HEK293T (cell line): ENCODE results near the gene ACAN.

ENCODE experiments used
- CTCF ChIA-PET: fragments of 350-600 bp; formaldehyde crosslinking; extraction: SDS; loops from one replicate; lab custom pipeline; 2021; ENCODE audit warnings: antibody characterized with exemption, inconsistent platforms; lab: Yijun Ruan, JAX
- POLR2A ChIA-PET: fragments of 350-600 bp; formaldehyde crosslinking; extraction: SDS; loops from one replicate; lab custom pipeline; 2020; ENCODE audit warnings: antibody characterized with exemption, inconsistent platforms; lab: Yijun Ruan, JAX
- DNase-seq: peaks from one replicate; pipeline ENCODE4 v3.0.0; 2012; ENCODE audit warnings: mixed read lengths; ENCODE audit errors: extremely low spot score
- ARNT ChIP-seq: fragments of 450-650 bp; IDR thresholded peaks from 2 replicates; pipeline ENCODE4 v1.6.1; 2017; ENCODE audit warnings: mild to moderate bottlenecking
- BHLHE40 ChIP-seq: fragments of 450-650 bp; IDR thresholded peaks from 2 replicates; pipeline ENCODE4 v1.6.1; 2016; ENCODE audit warnings: mild to moderate bottlenecking, moderate library complexity, borderline replicate concordance
- CTBP1 ChIP-seq: fragments of 450-650 bp; IDR thresholded peaks from 2 replicates; pipeline ENCODE4 v1.6.1; 2016; ENCODE audit warnings: borderline replicate concordance
- ELF4 ChIP-seq: fragments of 450-650 bp; IDR thresholded peaks from 2 replicates; pipeline ENCODE4 v1.6.1; 2017; ENCODE audit warnings: antibody characterized with exemption
- FOXA1 ChIP-seq: fragments of 450-650 bp; IDR thresholded peaks from 2 replicates; pipeline ENCODE4 v1.6.1; 2016; ENCODE audit warnings: mild to moderate bottlenecking
- FOXK2 ChIP-seq: fragments of 450-650 bp; IDR thresholded peaks from 2 replicates; pipeline ENCODE4 v1.6.1; 2016; ENCODE audit warnings: mild to moderate bottlenecking
- FOXM1 ChIP-seq: fragments of 450-650 bp; IDR thresholded peaks from 2 replicates; pipeline ENCODE4 v1.6.1; 2017; ENCODE audit warnings: mild to moderate bottlenecking, borderline replicate concordance
- HDGF ChIP-seq: fragments of 450-650 bp; IDR thresholded peaks from 2 replicates; pipeline ENCODE4 v1.6.1; 2017; ENCODE audit warnings: antibody characterized with exemption, borderline replicate concordance
- L3MBTL2 ChIP-seq: fragments of 450-650 bp; conservative IDR thresholded peaks from 2 replicates; pipeline ENCODE4 v1.6.1; 2016; ENCODE audit warnings: mild to moderate bottlenecking
- LEF1 ChIP-seq: fragments of 450-650 bp; IDR thresholded peaks from 2 replicates; pipeline ENCODE4 v1.6.1; 2017; ENCODE audit warnings: mild to moderate bottlenecking, borderline replicate concordance
- NFRKB ChIP-seq: fragments of 450-650 bp; IDR thresholded peaks from 2 replicates; pipeline ENCODE4 v1.6.1; 2016; ENCODE audit warnings: mild to moderate bottlenecking, moderate library complexity
- PKNOX1 ChIP-seq: fragments of 450-650 bp; IDR thresholded peaks from 2 replicates; pipeline ENCODE4 v1.6.1; 2016
- SP1 ChIP-seq: fragments of 450-650 bp; IDR thresholded peaks from 2 replicates; pipeline ENCODE4 v1.6.1; 2017
- SUZ12 ChIP-seq: fragments of 450-650 bp; IDR thresholded peaks from 2 replicates; pipeline ENCODE4 v1.6.1; 2016; ENCODE audit warnings: mild to moderate bottlenecking
- TARDBP ChIP-seq: fragments of 450-650 bp; IDR thresholded peaks from 2 replicates; pipeline ENCODE4 v1.6.1; 2016
- ZNF384 ChIP-seq: fragments of 450-650 bp; IDR thresholded peaks from 2 replicates; pipeline ENCODE4 v1.6.1; 2016

Gene ACAN

GRCh38 chr15:88803241-88803919 is at the start of gene ACAN:
Gene ACAN, plus strand, starts transcription at chr15:88803436. Its CDS starts 32,771 bp downstream, at chr15:88836207.
- TF ChIP-seq FOXM1: no peak
- TF ChIP-seq HDGF: no peak
- TF ChIP-seq ARNT: no peak
- TF ChIP-seq BHLHE40: no peak
- TF ChIP-seq L3MBTL2: no peak
- no peak for TF ChIP-seq ZNF384
- TF ChIP-seq FOXA1: no peak
- no peak for TF ChIP-seq FOXK2
- TF ChIP-seq TARDBP: no peak
- no peak for TF ChIP-seq CTBP1
- no peak for TF ChIP-seq ELF4
- no peak for TF ChIP-seq SP1
- TF ChIP-seq SUZ12: no peak
- no peak for TF ChIP-seq NFRKB
- DNase-seq: peak; percentile 42
- ChIA-PET CTCF (no interaction called here), POLR2A (interaction anchor here (1.0 kb wide), 1 partner anchor 10 kb away, joined by 3 read pairs; no protein-coding TSS in a partner anchor)

GRCh38 chr15:88756521-88756920 is 46.7 kb upstream of the ACAN start:
- ChIA-PET POLR2A (no interaction called here), CTCF (no interaction called here)
- no peak for TF ChIP-seq TARDBP
- no peak for TF ChIP-seq PKNOX1
- no peak for TF ChIP-seq CTBP1
- no peak for TF ChIP-seq LEF1
- no peak for TF ChIP-seq SUZ12
- no peak for TF ChIP-seq L3MBTL2
- DNase-seq: no peak

GRCh38 chr15:88756921-88757320 is 46.3 kb upstream of the ACAN start:
- no peak for TF ChIP-seq NFRKB
- no peak for TF ChIP-seq ELF4
- TF ChIP-seq ARNT: no peak
- TF ChIP-seq HDGF: no peak
- TF ChIP-seq FOXA1: no peak
- no peak for TF ChIP-seq PKNOX1
- no peak for TF ChIP-seq FOXM1
- no peak for TF ChIP-seq BHLHE40
- no peak for TF ChIP-seq L3MBTL2
- CTCF ChIA-PET: no interaction called here
- POLR2A ChIA-PET: no interaction called here

GRCh38 chr15:88759872-88760271 is 43.4 kb upstream of the ACAN start:
- TF ChIP-seq ZNF384 (no peak), ELF4 (no peak), NFRKB (no peak), SUZ12 (no peak), BHLHE40 (no peak), FOXA1 (no peak), TARDBP (no peak), LEF1 (no peak), FOXM1 (no peak), ARNT (no peak), PKNOX1 (no peak), SP1 (no peak), HDGF (no peak), L3MBTL2 (no peak)
- ChIA-PET CTCF (interaction anchor here (0.7 to 0.8 kb wide), 2 partner anchors 75 to 259 kb away, joined by 3 to 4 read pairs; no protein-coding TSS in a partner anchor), POLR2A (no interaction called here)
- no peak for DNase-seq

More at GRCh38 chr15:88756921-88757320, 46.3 kb upstream of the ACAN start:
- no peak for DNase-seq

GRCh38 chr15:88764448-88764847 is 38.8 kb upstream of the ACAN start:
- ChIA-PET POLR2A (no interaction called here), CTCF (no interaction called here)
- no peak for DNase-seq
- TF ChIP-seq LEF1: no peak
- TF ChIP-seq NFRKB: no peak
- no peak for TF ChIP-seq FOXA1
- TF ChIP-seq BHLHE40: no peak

GRCh38 chr15:88765212-88765611 is 38.0 kb upstream of the ACAN start:
- ChIA-PET CTCF (no interaction called here), POLR2A (no interaction called here)
- DNase-seq: no peak
- TF ChIP-seq L3MBTL2: no peak
- TF ChIP-seq BHLHE40: no peak
- no peak for TF ChIP-seq HDGF
- TF ChIP-seq CTBP1: no peak
- TF ChIP-seq FOXM1: no peak
- no peak for TF ChIP-seq FOXK2
- TF ChIP-seq TARDBP: no peak
- TF ChIP-seq ELF4: no peak
- TF ChIP-seq ZNF384: no peak
- no peak for TF ChIP-seq ARNT
- no peak for TF ChIP-seq LEF1
- TF ChIP-seq NFRKB: no peak
- TF ChIP-seq SUZ12: no peak
- no peak for TF ChIP-seq PKNOX1
- no peak for TF ChIP-seq SP1
- TF ChIP-seq FOXA1: no peak
